PC-9 (cell line): ENCODE data around the gene RBM12.

ENCODE experiments used
- EZH2 ChIP-seq: fragments of 200-600 bp; sonication (generic); IDR thresholded peaks from 2 replicates; pipeline ENCODE4 v1.8.0; 2017; ENCODE audit warnings: antibody characterized with exemption, low read depth
- TF ChIP-seq, protein P1 (sequence below): fragments of 200-600 bp; sonication (generic); conservative IDR thresholded peaks from 2 replicates; pipeline ENCODE4 v1.6.1; 2017; ENCODE audit warnings: mixed run types, antibody characterized with exemption, mild to moderate bottlenecking, moderate library complexity

DNA sequence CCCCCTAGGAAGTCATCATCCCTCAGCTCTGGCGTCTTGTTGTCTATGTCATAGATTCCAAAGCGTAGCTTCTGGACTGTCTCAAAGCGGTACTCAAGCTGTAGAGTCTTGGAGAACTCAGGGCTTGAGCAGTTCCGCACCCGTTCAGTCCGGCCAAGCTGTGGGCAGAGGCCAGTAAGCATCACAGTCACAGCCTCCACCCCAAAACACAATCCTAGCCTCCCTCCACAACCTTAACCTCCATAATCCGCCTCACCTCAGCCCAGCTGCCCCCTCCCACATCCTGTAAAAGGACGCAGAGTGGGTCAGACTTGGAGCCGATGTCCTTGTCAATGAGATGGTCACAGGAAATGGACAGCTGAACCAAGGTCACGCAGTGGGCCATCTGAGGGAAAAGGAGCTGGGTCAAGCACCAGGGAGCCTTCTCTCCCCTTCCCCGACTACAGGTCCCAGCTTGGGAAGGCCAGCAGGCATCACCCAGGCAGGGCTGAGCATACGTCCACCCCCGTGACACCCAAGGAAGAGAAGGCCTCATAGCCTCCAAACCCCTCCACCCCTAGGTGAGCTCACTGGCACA lies 32.1 kb downstream of the RBM12 start:
- no peak for TF ChIP-seq EZH2
- TF ChIP-seq, protein P1, sequence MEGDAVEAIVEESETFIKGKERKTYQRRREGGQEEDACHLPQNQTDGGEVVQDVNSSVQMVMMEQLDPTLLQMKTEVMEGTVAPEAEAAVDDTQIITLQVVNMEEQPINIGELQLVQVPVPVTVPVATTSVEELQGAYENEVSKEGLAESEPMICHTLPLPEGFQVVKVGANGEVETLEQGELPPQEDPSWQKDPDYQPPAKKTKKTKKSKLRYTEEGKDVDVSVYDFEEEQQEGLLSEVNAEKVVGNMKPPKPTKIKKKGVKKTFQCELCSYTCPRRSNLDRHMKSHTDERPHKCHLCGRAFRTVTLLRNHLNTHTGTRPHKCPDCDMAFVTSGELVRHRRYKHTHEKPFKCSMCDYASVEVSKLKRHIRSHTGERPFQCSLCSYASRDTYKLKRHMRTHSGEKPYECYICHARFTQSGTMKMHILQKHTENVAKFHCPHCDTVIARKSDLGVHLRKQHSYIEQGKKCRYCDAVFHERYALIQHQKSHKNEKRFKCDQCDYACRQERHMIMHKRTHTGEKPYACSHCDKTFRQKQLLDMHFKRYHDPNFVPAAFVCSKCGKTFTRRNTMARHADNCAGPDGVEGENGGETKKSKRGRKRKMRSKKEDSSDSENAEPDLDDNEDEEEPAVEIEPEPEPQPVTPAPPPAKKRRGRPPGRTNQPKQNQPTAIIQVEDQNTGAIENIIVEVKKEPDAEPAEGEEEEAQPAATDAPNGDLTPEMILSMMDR = no peak
